Ovary (tissue), 3 donors: ENCODE data around the gene GJC3.
"Not testable (repeated sequence)": the region's sequence is repeated elsewhere in the genome, so short reads cannot be mapped to it uniquely, and the experiment has no call there.

Experiments
- POLR2A ChIP-seq: fragments of 450-650 bp; IDR thresholded peaks from one replicate; pipeline ENCODE4 v1.6.1; 2017; ENCODE audit warnings: antibody characterized with exemption, mild to moderate bottlenecking, moderate library complexity
- TF ChIP-seq, protein P1 (sequence below), 3 donors: fragments of 450-650 bp in 2 of 3; fragments of 200-600 bp in 1 of 3; IDR thresholded peaks; one replicate each; pipeline versions ENCODE4 v1.5.1 to v1.8.0; 2016 to 2022; ENCODE audit warnings: antibody characterized with exemption in 3 of 3, mild to moderate bottlenecking in 1 of 3
- donor health status: DM: no; HTN: no; CAD: no.

DNA sequence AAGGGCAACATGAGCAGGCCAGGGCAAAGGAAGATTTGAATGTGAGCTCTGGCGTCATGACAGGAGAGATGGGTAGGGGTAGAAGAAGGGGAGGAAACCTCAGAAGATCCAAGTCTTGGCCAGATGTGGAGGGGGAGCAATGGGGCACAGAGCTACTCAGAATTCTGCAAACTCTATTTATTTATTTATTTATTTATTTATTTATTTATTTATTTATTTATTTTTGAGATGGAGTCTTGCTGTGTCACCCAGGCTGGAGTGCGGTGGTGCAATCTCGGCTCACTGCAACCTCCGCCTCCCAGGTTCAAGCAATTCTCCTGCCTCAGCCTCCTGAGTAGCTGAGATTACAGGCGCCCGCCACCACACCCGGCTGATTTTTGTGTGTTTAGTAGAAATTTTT lies 25.2 kb upstream of the GJC3 start:
- TF ChIP-seq POLR2A: not testable (repeated sequence)
- TF ChIP-seq, protein P1, sequence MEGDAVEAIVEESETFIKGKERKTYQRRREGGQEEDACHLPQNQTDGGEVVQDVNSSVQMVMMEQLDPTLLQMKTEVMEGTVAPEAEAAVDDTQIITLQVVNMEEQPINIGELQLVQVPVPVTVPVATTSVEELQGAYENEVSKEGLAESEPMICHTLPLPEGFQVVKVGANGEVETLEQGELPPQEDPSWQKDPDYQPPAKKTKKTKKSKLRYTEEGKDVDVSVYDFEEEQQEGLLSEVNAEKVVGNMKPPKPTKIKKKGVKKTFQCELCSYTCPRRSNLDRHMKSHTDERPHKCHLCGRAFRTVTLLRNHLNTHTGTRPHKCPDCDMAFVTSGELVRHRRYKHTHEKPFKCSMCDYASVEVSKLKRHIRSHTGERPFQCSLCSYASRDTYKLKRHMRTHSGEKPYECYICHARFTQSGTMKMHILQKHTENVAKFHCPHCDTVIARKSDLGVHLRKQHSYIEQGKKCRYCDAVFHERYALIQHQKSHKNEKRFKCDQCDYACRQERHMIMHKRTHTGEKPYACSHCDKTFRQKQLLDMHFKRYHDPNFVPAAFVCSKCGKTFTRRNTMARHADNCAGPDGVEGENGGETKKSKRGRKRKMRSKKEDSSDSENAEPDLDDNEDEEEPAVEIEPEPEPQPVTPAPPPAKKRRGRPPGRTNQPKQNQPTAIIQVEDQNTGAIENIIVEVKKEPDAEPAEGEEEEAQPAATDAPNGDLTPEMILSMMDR (IDR thresholded peaks at IDR 0.05): not testable (repeated sequence)
